WTC11 (cell line): ENCODE results near the gene RPL13. TPM values are rescaled to one million over a fixed set of nuclear protein-coding genes. Genes with fewer than 3 reads are reported as not detected.
A peak's percentile ranks its signal among the peaks of the same experiment; 100 is the strongest.

Source experiments
- ATAC-seq: fragments of 200-7000 bp; cut with Tn5 transposase; 2 replicates; pipeline ENCODE4 v1.10.0; 2021; ENCODE audit warnings: mild to moderate bottlenecking, moderate library complexity
- CTCF ChIA-PET: fragments of 300-600 bp; sonication (Branson Sonifier 250); formaldehyde crosslinking; loops from one replicate; lab custom pipeline; 2021; ENCODE audit warnings: antibody characterized with exemption; lab: Charles Lee
- POLR2A ChIA-PET: fragments of 350-600 bp; sonication (Branson Sonifier 250); formaldehyde crosslinking; loops from one replicate; lab custom pipeline; 2021; ENCODE audit warnings: antibody characterized with exemption; lab: Charles Lee
- DNase-seq: peaks from one replicate; pipeline ENCODE4 v3.0.0; 2021; ENCODE audit warnings: low spot score
- H3K27ac Mint-ChIP-seq: 2 replicates; pipeline ENCODE4 v1.8.0; 2021; ENCODE audit warnings: mixed read lengths
- H3K27me3 Mint-ChIP-seq: 2 replicates; pipeline ENCODE4 v1.8.0; 2021; ENCODE audit warnings: low read depth, mild to moderate bottlenecking, moderate library complexity, mixed read lengths
- H3K36me3 Mint-ChIP-seq: 2 replicates; pipeline ENCODE4 v1.8.0; 2021; ENCODE audit warnings: mixed read lengths
- H3K4me1 Mint-ChIP-seq: 2 replicates; pipeline ENCODE4 v1.8.0; 2022; ENCODE audit warnings: mixed read lengths
- H3K4me3 Mint-ChIP-seq: 2 replicates; pipeline ENCODE4 v1.8.0; 2021; ENCODE audit warnings: mild to moderate bottlenecking, moderate library complexity, mixed read lengths
- H3K9me3 Mint-ChIP-seq: 2 replicates; pipeline ENCODE4 v1.8.0; 2021; ENCODE audit warnings: mixed read lengths
- ATF6 ChIP-seq: sonication (generic); formaldehyde crosslinking; IDR thresholded peaks from 2 replicates; pipeline ENCODE4 v1.8.1; 2023; ENCODE audit warnings: mild to moderate bottlenecking, missing genetic modification reagents
- CBFB ChIP-seq: sonication (generic); formaldehyde crosslinking; IDR thresholded peaks from 2 replicates; pipeline ENCODE4 v1.8.1; 2022; ENCODE audit warnings: mild to moderate bottlenecking, low read depth, missing genetic modification reagents
- CDX4 ChIP-seq: fragments of 250-450 bp; sonication (Bioruptor Pico); IDR thresholded peaks from 2 replicates; pipeline ENCODE4 v1.9.0; 2021; ENCODE audit warnings: moderate library complexity, mild to moderate bottlenecking, inconsistent platforms, borderline replicate concordance
- CREB1 ChIP-seq: sonication (generic); formaldehyde crosslinking; IDR thresholded peaks from 2 replicates; pipeline ENCODE4 v1.8.0; 2023; ENCODE audit warnings: mild to moderate bottlenecking, missing genetic modification reagents
- FOXP4 ChIP-seq: sonication (generic); formaldehyde crosslinking; IDR thresholded peaks from 2 replicates; pipeline ENCODE4 v1.8.0; 2022; ENCODE audit warnings: mild to moderate bottlenecking, missing genetic modification reagents
- IRF1 ChIP-seq: sonication (generic); formaldehyde crosslinking; IDR thresholded peaks from 2 replicates; pipeline ENCODE4 v1.8.0; 2023; ENCODE audit warnings: missing genetic modification reagents
- JUN ChIP-seq: sonication (generic); formaldehyde crosslinking; IDR thresholded peaks from 2 replicates; pipeline ENCODE4 v1.8.0; 2023; ENCODE audit warnings: mild to moderate bottlenecking, missing genetic modification reagents
- MLX ChIP-seq: sonication (generic); formaldehyde crosslinking; IDR thresholded peaks from 2 replicates; pipeline ENCODE4 v1.8.1; 2023; ENCODE audit warnings: mild to moderate bottlenecking, missing genetic modification reagents, moderate library complexity
- NFATC4 ChIP-seq: fragments of 250-450 bp; sonication (Bioruptor Pico); IDR thresholded peaks from 2 replicates; pipeline ENCODE4 v1.9.0; 2021; ENCODE audit warnings: mild to moderate bottlenecking
- OVOL2 ChIP-seq: fragments of 250-450 bp; sonication (Bioruptor Pico); IDR thresholded peaks from 2 replicates; pipeline ENCODE4 v1.9.0; 2021; ENCODE audit warnings: mild to moderate bottlenecking, borderline replicate concordance
- PREB ChIP-seq: sonication (generic); formaldehyde crosslinking; IDR thresholded peaks from 2 replicates; pipeline ENCODE4 v1.8.1; 2022; ENCODE audit warnings: mild to moderate bottlenecking, missing genetic modification reagents, moderate library complexity, borderline replicate concordance
- RORB ChIP-seq: fragments of 250-450 bp; sonication (Bioruptor Pico); IDR thresholded peaks from 2 replicates; pipeline ENCODE4 v1.9.0; 2021; ENCODE audit warnings: mild to moderate bottlenecking
- SMAD4 ChIP-seq: sonication (generic); formaldehyde crosslinking; IDR thresholded peaks from 2 replicates; pipeline ENCODE4 v1.8.0; 2022; ENCODE audit warnings: mild to moderate bottlenecking, missing genetic modification reagents
- SOX15 ChIP-seq: fragments of 250-450 bp; sonication (Bioruptor Pico); IDR thresholded peaks from 2 replicates; pipeline ENCODE4 v1.9.0; 2021; ENCODE audit warnings: mild to moderate bottlenecking
- SP1 ChIP-seq: sonication (generic); formaldehyde crosslinking; conservative IDR thresholded peaks from 2 replicates; pipeline ENCODE4 v1.8.1; 2022; ENCODE audit warnings: missing genetic modification reagents
- USF1 ChIP-seq: sonication (generic); formaldehyde crosslinking; IDR thresholded peaks from 2 replicates; pipeline ENCODE4 v1.8.0; 2022; ENCODE audit warnings: mild to moderate bottlenecking, missing genetic modification reagents
- USF2 ChIP-seq: sonication (generic); formaldehyde crosslinking; IDR thresholded peaks from 2 replicates; pipeline ENCODE4 v1.8.1; 2023; ENCODE audit warnings: mild to moderate bottlenecking, missing genetic modification reagents, moderate library complexity
- ZBTB43 ChIP-seq: sonication (generic); formaldehyde crosslinking; IDR thresholded peaks from 2 replicates; pipeline ENCODE4 v1.8.1; 2023; ENCODE audit warnings: mild to moderate bottlenecking, missing genetic modification reagents
- ZNF219 ChIP-seq: sonication (generic); formaldehyde crosslinking; IDR thresholded peaks from 2 replicates; pipeline ENCODE4 v1.8.0; 2023; ENCODE audit warnings: missing genetic modification reagents, mild to moderate bottlenecking, borderline replicate concordance
- ZNF512 ChIP-seq: sonication (generic); formaldehyde crosslinking; IDR thresholded peaks from 2 replicates; pipeline ENCODE4 v1.8.1; 2022; ENCODE audit warnings: missing genetic modification reagents, borderline replicate concordance
- ZNF671 ChIP-seq: fragments of 250-450 bp; sonication (Bioruptor Pico); IDR thresholded peaks from 2 replicates; pipeline ENCODE4 v1.8.0; 2021; ENCODE audit warnings: mild to moderate bottlenecking
- total RNA-seq: library from RNA; stranded (reverse); gene quantifications from 3 replicates; pipeline ENCODE4 v1.2.3, GENCODE V29; 2021

RPL13 gene
- total RNA-seq, 1 experiment from 2014 or later, result 2,631 TPM

- no peak overlapping the region for H3K27ac Mint-ChIP-seq
- ChIA-PET POLR2A (no interaction called here), CTCF (no interaction called here)
- no peaks in the 10 kb centered on the region for H3K4me1 Mint-ChIP-seq
- DNase-seq (no peak), ATAC-seq (no peak)
- H3K9me3 Mint-ChIP-seq, result no peaks in the 10 kb centered on the region
- no peaks in the 10 kb centered on the region for H3K27me3 Mint-ChIP-seq
- H3K4me3 Mint-ChIP-seq, result no peak overlapping the region
- TF ChIP-seq ZNF512 (CRISPR knock-in tag), result no peak
- no peak for TF ChIP-seq PREB (CRISPR knock-in tag)
- TF ChIP-seq CBFB (CRISPR knock-in tag), result no peak
- TF ChIP-seq SOX15, result no peak
- no peak for TF ChIP-seq ZBTB43 (CRISPR knock-in tag)
- TF ChIP-seq MLX (CRISPR knock-in tag), result no peak
- no peak for TF ChIP-seq ATF6
- no peak for TF ChIP-seq FOXP4 (CRISPR knock-in tag)
- no peak for TF ChIP-seq USF1 (CRISPR knock-in tag)
- no peak for TF ChIP-seq IRF1 (CRISPR knock-in tag)
- no peak for TF ChIP-seq JUN (CRISPR knock-in tag)
- H3K36me3 Mint-ChIP-seq, result peaks cover 16% of the 10 kb centered on the region
These were observed 25.7 kb downstream of the RPL13 start for GRCh38 chr16:89586218-89586617.

GRCh38 chr16:89586853-89587252 is 26.4 kb downstream of the RPL13 start:
- Mint-ChIP-seq H3K4me1 (no peaks in the 10 kb centered on the region), H3K4me3 (no peak overlapping the region), H3K27me3 (no peaks in the 10 kb centered on the region), H3K27ac (no peak overlapping the region), H3K36me3 (peaks cover 16% of the 10 kb centered on the region), H3K9me3 (no peaks in the 10 kb centered on the region)
- POLR2A ChIA-PET, result no interaction called here
- DNase-seq (no peak), ATAC-seq (peak; percentile 34; the same call in 1 of the 2 replicates)
- CTCF ChIA-PET, result no interaction called here
- TF ChIP-seq ZBTB43 (CRISPR knock-in tag), result no peak
- no peak for TF ChIP-seq NFATC4 (CRISPR knock-in tag)
- TF ChIP-seq ZNF671 (CRISPR knock-in tag), result no peak
- no peak for TF ChIP-seq CDX4 (CRISPR knock-in tag)
- TF ChIP-seq USF2 (CRISPR knock-in tag), result no peak
- TF ChIP-seq ZNF219 (CRISPR knock-in tag), result no peak
- no peak for TF ChIP-seq OVOL2 (CRISPR knock-in tag)
- no peak for TF ChIP-seq SP1 (CRISPR knock-in tag)
- TF ChIP-seq CREB1, result no peak
- TF ChIP-seq SMAD4 (CRISPR knock-in tag), result no peak
- no peak for TF ChIP-seq RORB (CRISPR knock-in tag)
